Activated naive CD8-positive, alpha-beta T cell (primary cell): Measurements from ENCODE around the gene ADNP2.
"Not testable (repeated sequence)": the region's sequence is repeated elsewhere in the genome, so short reads cannot be mapped to it uniquely, and the experiment has no call there.

Experiments used
- H3K27ac Mint-ChIP-seq: one replicate; pipeline ENCODE4 v1.8.0; 2021; ENCODE audit warnings: mixed read lengths
- H3K27me3 Mint-ChIP-seq: one replicate; pipeline ENCODE4 v1.8.0; 2021; ENCODE audit warnings: mixed read lengths
- H3K36me3 Mint-ChIP-seq: one replicate; pipeline ENCODE4 v1.8.0; 2021; ENCODE audit warnings: mixed read lengths
- H3K4me1 Mint-ChIP-seq: one replicate; pipeline ENCODE4 v1.8.0; 2021; ENCODE audit warnings: low read depth, mixed read lengths
- H3K4me3 Mint-ChIP-seq: one replicate; pipeline ENCODE4 v1.8.0; 2021; ENCODE audit warnings: mild to moderate bottlenecking, mixed read lengths
- H3K9me3 Mint-ChIP-seq: one replicate; pipeline ENCODE4 v1.8.0; 2021; ENCODE audit warnings: low read depth, mixed read lengths

ADNP2 gene

GRCh38 chr18:80147418-80148325 lies 38.6 kb downstream of the ADNP2 start:
- no peaks in the 10 kb centered on the region for H3K9me3 Mint-ChIP-seq
- peak overlapping the region; percentile 52 for H3K27ac Mint-ChIP-seq
- no peaks in the 10 kb centered on the region for H3K36me3 Mint-ChIP-seq
- H3K4me3 Mint-ChIP-seq: peak overlapping the region; percentile 87
- H3K4me1 Mint-ChIP-seq: peaks cover 13% of the 10 kb centered on the region
- peaks cover 3% of the 10 kb centered on the region for H3K27me3 Mint-ChIP-seq

GRCh38 chr18:80148326-80149199 lies 39.5 kb downstream of the ADNP2 start:
- Mint-ChIP-seq H3K4me3 (peak overlapping the region; percentile 87), H3K27ac (no peak overlapping the region), H3K36me3 (no peaks in the 10 kb centered on the region), H3K4me1 (peaks cover 13% of the 10 kb centered on the region), H3K27me3 (peaks cover 3% of the 10 kb centered on the region), H3K9me3 (no peaks in the 10 kb centered on the region)

GRCh38 chr18:80149667-80150066 lies 40.6 kb downstream of the ADNP2 start:
- Mint-ChIP-seq H3K4me3 (no peak overlapping the region), H3K27ac (no peak overlapping the region), H3K9me3 (no peaks in the 10 kb centered on the region), H3K27me3 (peaks cover 3% of the 10 kb centered on the region), H3K36me3 (no peaks in the 10 kb centered on the region), H3K4me1 (peaks cover 14% of the 10 kb centered on the region)

- Mint-ChIP-seq H3K27me3 (peaks cover under 1% of the 10 kb centered on the region), H3K4me3 (no peak overlapping the region), H3K27ac (no peak overlapping the region), H3K4me1 (peaks cover 2% of the 10 kb centered on the region), H3K36me3 (no peaks in the 10 kb centered on the region), H3K9me3 (no peaks in the 10 kb centered on the region)
These were observed 45.2 kb downstream of the ADNP2 start for GRCh38 chr18:80154293-80154692.

GRCh38 chr18:80157708-80158343 lies 48.8 kb downstream of the ADNP2 start:
- H3K4me1 Mint-ChIP-seq: peaks cover 4% of the 10 kb centered on the region
- H3K27ac Mint-ChIP-seq: no peak overlapping the region
- no peaks in the 10 kb centered on the region for H3K36me3 Mint-ChIP-seq
- no peaks in the 10 kb centered on the region for H3K9me3 Mint-ChIP-seq
- H3K4me3 Mint-ChIP-seq: no peak overlapping the region
- peaks cover 6% of the 10 kb centered on the region for H3K27me3 Mint-ChIP-seq

GRCh38 chr18:80158365-80158764 lies 49.3 kb downstream of the ADNP2 start:
- H3K36me3 Mint-ChIP-seq: no peaks in the 10 kb centered on the region
- no peak overlapping the region for H3K27ac Mint-ChIP-seq
- peaks cover 4% of the 10 kb centered on the region for H3K4me1 Mint-ChIP-seq
- no peaks in the 10 kb centered on the region for H3K9me3 Mint-ChIP-seq
- no peak overlapping the region for H3K4me3 Mint-ChIP-seq
- peaks cover 6% of the 10 kb centered on the region for H3K27me3 Mint-ChIP-seq

- Mint-ChIP-seq H3K27me3 (peaks cover 6% of the 10 kb centered on the region), H3K36me3 (no peaks in the 10 kb centered on the region), H3K4me3 (peak overlapping the region; percentile 63), H3K9me3 (peaks cover 7% of the 10 kb centered on the region), H3K4me1 (peaks cover 2% of the 10 kb centered on the region), H3K27ac (no peak overlapping the region)
These were observed 50.9 kb downstream of the ADNP2 start for GRCh38 chr18:80159713-80160636.

GRCh38 chr18:80161781-80162417 lies 52.8 kb downstream of the ADNP2 start:
- H3K27me3 Mint-ChIP-seq: peaks cover 8% of the 10 kb centered on the region
- no peak overlapping the region for H3K4me3 Mint-ChIP-seq
- peaks cover 10% of the 10 kb centered on the region for H3K9me3 Mint-ChIP-seq
- H3K27ac Mint-ChIP-seq: no peak overlapping the region
- no peaks in the 10 kb centered on the region for H3K36me3 Mint-ChIP-seq
- H3K4me1 Mint-ChIP-seq: peaks cover 2% of the 10 kb centered on the region

GRCh38 chr18:80163183-80163582 lies 54.1 kb downstream of the ADNP2 start:
- Mint-ChIP-seq H3K9me3 (peaks cover 10% of the 10 kb centered on the region), H3K4me1 (peaks cover 2% of the 10 kb centered on the region), H3K27ac (no peak overlapping the region), H3K36me3 (no peaks in the 10 kb centered on the region), H3K27me3 (peaks cover 8% of the 10 kb centered on the region), H3K4me3 (no peak overlapping the region)

- not testable (repeated sequence) for H3K4me3 Mint-ChIP-seq, H3K4me1 Mint-ChIP-seq, H3K27ac Mint-ChIP-seq, H3K27me3 Mint-ChIP-seq, H3K9me3 Mint-ChIP-seq, H3K36me3 Mint-ChIP-seq
These were observed 55.8 kb downstream of the ADNP2 start for GRCh38 chr18:80164727-80165355.

GRCh38 chr18:80166240-80166639 lies 57.2 kb downstream of the ADNP2 start:
- Mint-ChIP-seq H3K36me3 (no peaks in the 10 kb centered on the region), H3K4me3 (no peak overlapping the region), H3K27me3 (peaks cover 16% of the 10 kb centered on the region), H3K9me3 (peaks cover 10% of the 10 kb centered on the region), H3K4me1 (no peaks in the 10 kb centered on the region), H3K27ac (no peak overlapping the region)

GRCh38 chr18:80166725-80167124 lies 57.7 kb downstream of the ADNP2 start:
- Mint-ChIP-seq H3K36me3 (no peaks in the 10 kb centered on the region), H3K27ac (no peak overlapping the region)

GRCh38 chr18:80167331-80167730 lies 58.3 kb downstream of the ADNP2 start:
- Mint-ChIP-seq H3K27ac (no peak overlapping the region), H3K4me3 (no peak overlapping the region), H3K9me3 (peaks cover 10% of the 10 kb centered on the region), H3K4me1 (peaks cover 4% of the 10 kb centered on the region), H3K36me3 (no peaks in the 10 kb centered on the region), H3K27me3 (peaks cover 19% of the 10 kb centered on the region)

More at GRCh38 chr18:80166725-80167124, 57.7 kb downstream of the ADNP2 start:
- peaks cover 21% of the 10 kb centered on the region for H3K27me3 Mint-ChIP-seq
- H3K4me1 Mint-ChIP-seq: peaks cover 4% of the 10 kb centered on the region
- H3K9me3 Mint-ChIP-seq: peaks cover 10% of the 10 kb centered on the region
- H3K4me3 Mint-ChIP-seq: no peak overlapping the region
